Measurements from ENCODE around the gene MLLT6.

GRCh38 chr17:38693700-38694329 lies 11.3 kb upstream of the MLLT6 start:
- no peak for TF ChIP-seq ZFX (IDR thresholded peaks at IDR 0.05; ENCODE audit: borderline replicate concordance)
- TF ChIP-seq CTCF (IDR thresholded peaks at IDR 0.05) = no peak

Data from 22Rv1 (cell line).